Measurements from ENCODE around the gene TMEM121. TPM values are rescaled to one million over a fixed set of nuclear protein-coding genes. Genes with fewer than 3 reads are reported as not detected.
"Not testable (repeated sequence)": the region's sequence is repeated elsewhere in the genome, so short reads cannot be mapped to it uniquely, and the experiment has no call there.

Gene TMEM121
- total and polyA plus RNA-seq, 12 donors = 0.93 to 2.6 (median 1.7) TPM

DNA sequence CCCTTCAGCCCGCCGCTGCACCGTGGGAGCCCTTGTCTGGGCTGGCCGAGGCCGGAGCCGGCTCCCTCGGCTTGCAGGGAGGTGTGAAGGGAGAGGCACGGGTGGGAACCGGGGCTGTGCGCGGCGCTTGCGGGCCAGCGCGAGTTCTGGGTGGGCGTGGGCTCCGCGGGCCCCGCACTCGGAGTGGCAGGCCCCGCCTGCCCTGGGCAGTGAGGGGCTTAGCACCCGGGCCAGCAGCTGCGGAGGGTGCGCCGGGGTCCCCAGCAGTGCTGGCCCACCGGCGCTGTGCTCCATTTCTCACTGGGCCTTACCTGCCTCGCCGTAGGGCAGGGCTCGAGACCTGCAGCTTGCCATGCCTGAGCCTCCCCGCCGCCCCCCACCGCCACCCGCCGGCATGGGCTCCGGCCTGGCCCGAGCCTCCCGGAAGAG lies 21.4 kb downstream of the TMEM121 start:
- no peak for DNase-seq
- H3K36me3 ChIP-seq = no peaks in the 10 kb centered on the region
- TF ChIP-seq, protein P1, sequence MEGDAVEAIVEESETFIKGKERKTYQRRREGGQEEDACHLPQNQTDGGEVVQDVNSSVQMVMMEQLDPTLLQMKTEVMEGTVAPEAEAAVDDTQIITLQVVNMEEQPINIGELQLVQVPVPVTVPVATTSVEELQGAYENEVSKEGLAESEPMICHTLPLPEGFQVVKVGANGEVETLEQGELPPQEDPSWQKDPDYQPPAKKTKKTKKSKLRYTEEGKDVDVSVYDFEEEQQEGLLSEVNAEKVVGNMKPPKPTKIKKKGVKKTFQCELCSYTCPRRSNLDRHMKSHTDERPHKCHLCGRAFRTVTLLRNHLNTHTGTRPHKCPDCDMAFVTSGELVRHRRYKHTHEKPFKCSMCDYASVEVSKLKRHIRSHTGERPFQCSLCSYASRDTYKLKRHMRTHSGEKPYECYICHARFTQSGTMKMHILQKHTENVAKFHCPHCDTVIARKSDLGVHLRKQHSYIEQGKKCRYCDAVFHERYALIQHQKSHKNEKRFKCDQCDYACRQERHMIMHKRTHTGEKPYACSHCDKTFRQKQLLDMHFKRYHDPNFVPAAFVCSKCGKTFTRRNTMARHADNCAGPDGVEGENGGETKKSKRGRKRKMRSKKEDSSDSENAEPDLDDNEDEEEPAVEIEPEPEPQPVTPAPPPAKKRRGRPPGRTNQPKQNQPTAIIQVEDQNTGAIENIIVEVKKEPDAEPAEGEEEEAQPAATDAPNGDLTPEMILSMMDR (IDR thresholded peaks at IDR 0.05) = no peak
- H3K4me1 ChIP-seq = no peaks in the 10 kb centered on the region
- H3K27ac ChIP-seq = no peak overlapping the region
- peaks cover 0 to 15% (median 9%) of the 10 kb centered on the region in 11 donors for H3K9me3 ChIP-seq
- H3K27me3 ChIP-seq = peaks cover 0 to 12% (median 0%) of the 10 kb centered on the region in 7 donors
- 96 to 97% methylated on average over 38 of the region's 38 CpGs for WGBS, 2 donors
- ATAC-seq = no peak
- intact Hi-C loops (cut with DNase I) = no loop called here
- no peak overlapping the region for H3K4me3 ChIP-seq

DNA sequence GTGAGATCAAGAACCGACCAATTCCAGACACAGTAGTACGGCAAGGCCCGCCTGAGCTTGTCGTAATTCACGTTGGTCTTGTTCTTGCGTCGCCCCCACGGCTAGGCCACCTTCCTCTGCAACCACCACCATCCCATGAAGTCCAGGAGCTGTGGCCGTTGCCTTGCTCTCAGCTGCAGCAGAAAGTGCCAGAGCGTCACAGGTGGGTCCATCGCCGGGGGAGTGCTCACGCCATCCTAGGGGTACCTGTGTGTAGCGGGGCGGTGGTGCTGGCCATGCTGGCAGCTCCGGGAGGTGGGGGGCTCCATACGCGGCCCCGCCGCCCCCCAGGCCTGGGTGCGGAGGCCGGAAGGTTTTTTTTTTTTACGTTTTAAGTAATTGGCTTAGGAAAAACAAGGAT lies 23.1 kb downstream of the TMEM121 start:
- intact Hi-C loops (cut with DNase I) = no loop called here
- TF ChIP-seq, protein P1 (IDR thresholded peaks at IDR 0.05) = no peak
- no peak overlapping the region for H3K4me3 ChIP-seq
- 91% methylated on average over 23 of the region's 23 CpGs for WGBS, 2 donors
- DNase-seq = no peak
- no peaks in the 10 kb centered on the region for H3K4me1 ChIP-seq
- H3K9me3 ChIP-seq = no peaks in the 10 kb centered on the region
- peaks cover 0 to 13% (median 6%) of the 10 kb centered on the region in 7 donors for H3K27me3 ChIP-seq
- no peak overlapping the region for H3K27ac ChIP-seq
- ATAC-seq = no peak
- no peaks in the 10 kb centered on the region for H3K36me3 ChIP-seq

DNA sequence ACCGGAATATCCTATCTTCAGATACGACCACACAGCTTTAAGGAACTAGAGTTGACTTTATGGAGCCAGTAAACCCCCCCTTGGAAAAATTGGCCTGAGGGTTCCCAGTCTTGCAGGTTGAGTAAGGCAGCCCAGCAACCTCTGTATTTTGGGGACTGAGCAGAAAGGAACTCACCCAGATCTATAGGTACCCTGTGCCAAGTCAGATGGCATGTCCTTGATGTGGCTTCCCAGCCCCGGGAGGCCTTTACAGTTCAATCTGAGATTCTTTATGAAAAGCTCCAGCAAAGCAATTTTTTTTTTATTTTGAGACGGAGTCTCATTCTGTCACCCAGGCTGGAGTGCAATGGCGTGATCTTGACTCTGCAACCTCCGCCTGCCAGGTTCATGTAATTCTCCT lies 27.6 kb downstream of the TMEM121 start:
- no peaks in the 10 kb centered on the region for H3K4me1 ChIP-seq
- no peak overlapping the region for H3K27ac ChIP-seq
- no peaks in the 10 kb centered on the region for H3K36me3 ChIP-seq
- H3K4me3 ChIP-seq = no peak overlapping the region
- intact Hi-C loops (cut with DNase I) = loop anchor here in 1 of 10 donors (10.0 kb wide), 1 partner anchor 391 kb away; no protein-coding TSS in a partner anchor
- DNase-seq (no peak), ATAC-seq (no peak)
- TF ChIP-seq, protein P1 (IDR thresholded peaks at IDR 0.05) = no peak
- 86 to 87% methylated on average over 6 of the region's 6 CpGs for WGBS, 2 donors
- H3K9me3 ChIP-seq = no peaks in the 10 kb centered on the region
- H3K27me3 ChIP-seq = peaks cover 0 to 14% (median 12%) of the 10 kb centered on the region in 7 donors

DNA sequence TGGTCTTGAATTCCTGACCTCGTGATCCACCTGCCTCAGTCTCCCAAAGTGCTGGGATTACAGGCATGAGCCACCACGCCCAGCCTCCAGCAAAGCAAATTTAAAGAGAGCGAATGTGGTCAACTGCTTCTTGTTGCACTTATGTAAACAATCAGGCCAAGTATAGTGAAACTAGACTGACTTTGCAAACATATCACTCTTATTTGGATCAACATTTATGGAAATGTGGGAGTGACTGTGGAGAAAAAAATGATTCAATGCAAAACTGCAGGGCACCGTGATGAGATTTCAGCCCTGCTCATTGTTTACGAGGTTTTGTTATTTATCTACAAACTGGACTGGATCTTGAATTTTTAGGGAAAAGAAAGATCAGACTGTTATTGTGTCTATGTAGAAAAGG lies 28.1 kb downstream of the TMEM121 start:
- Histone ChIP-seq H3K4me1 (peaks cover 0 to 3% (median 0%) of the 10 kb centered on the region in 9 donors), H3K27me3 (peaks cover 0 to 14% (median 12%) of the 10 kb centered on the region in 7 donors), H3K36me3 (no peaks in the 10 kb centered on the region), H3K9me3 (no peaks in the 10 kb centered on the region), H3K4me3 (no peak overlapping the region), H3K27ac (no peak overlapping the region)
- intact Hi-C loops (cut with DNase I) = loop anchor here in 1 of 10 donors (10.0 kb wide), 1 partner anchor 390 kb away; no protein-coding TSS in a partner anchor
- DNase-seq (no peak), ATAC-seq (no peak)
- TF ChIP-seq, protein P1 (IDR thresholded peaks at IDR 0.05) = no peak
- 76 to 85% methylated on average over 5 of the region's 5 CpGs for WGBS, 2 donors

DNA sequence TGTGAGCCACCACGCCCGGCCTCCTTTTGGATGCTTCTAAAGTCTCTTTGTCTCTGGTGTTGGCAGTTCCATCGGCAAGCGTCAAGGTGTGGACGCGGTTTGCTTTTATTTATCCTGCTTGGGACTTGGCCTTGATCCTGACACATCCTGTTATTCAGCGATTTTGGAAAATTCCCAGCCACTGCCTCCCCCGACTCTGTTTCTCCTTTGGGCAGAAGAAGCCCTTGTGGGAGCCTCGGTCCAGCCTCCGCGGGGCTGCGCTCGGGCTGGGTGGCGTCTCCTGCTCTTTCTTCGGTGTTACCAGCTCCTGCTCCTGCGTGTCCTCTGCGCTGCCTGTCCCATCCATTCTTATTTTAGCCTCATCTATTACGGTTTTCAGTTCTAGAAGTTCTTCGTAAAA lies 31.3 kb downstream of the TMEM121 start:
- ATAC-seq, H3K27ac ChIP-seq, H3K4me3 ChIP-seq, H3K4me1 ChIP-seq, DNase-seq, H3K9me3 ChIP-seq, H3K36me3 ChIP-seq: not testable (repeated sequence)
- intact Hi-C loops (cut with DNase I) = loop anchor here in 1 of 10 donors (10.0 kb wide), 1 partner anchor 387 kb away; no protein-coding TSS in a partner anchor
- 59 to 71% methylated on average over 19 of the region's 19 CpGs for WGBS, 2 donors
- peaks cover 0 to 14% (median 6%) of the 10 kb centered on the region in 7 donors for H3K27me3 ChIP-seq
